HepG2 (cell line): ENCODE results near the gene ANKRD12. TPM values are rescaled to one million over a fixed set of nuclear protein-coding genes. Genes with fewer than 3 reads are reported as not detected.
A peak's percentile ranks its signal among the peaks of the same experiment; 100 is the strongest.

Source experiments
- ATAC-seq: fragments of 200-7000 bp; cut with Tn5 transposase; 3 replicates; pipeline ENCODE4 v1.9.1; 2020; ENCODE audit warnings: mild to moderate bottlenecking, moderate library complexity
- BruUV-seq: library from RNA; stranded (reverse); fragments of 400-500 nt; replicated peaks from 2 replicates; lab custom pipeline; 2021; lab: Mats Ljungman, UMichigan
- CTCF ChIA-PET: fragments of 300-600 bp; formaldehyde crosslinking; extraction: SDS; loops from one replicate; lab custom pipeline; 2021; ENCODE audit warnings: low total read pairs, inconsistent platforms, low intra/inter-chr PET ratio; lab: Yijun Ruan, JAX
- POLR2A ChIA-PET: fragments of 350-600 bp; sonication (Branson Sonifier 250); formaldehyde crosslinking; loops from one replicate; lab custom pipeline; 2020; ENCODE audit warnings: antibody characterized with exemption, inconsistent platforms; lab: Yijun Ruan, JAX
- DNase-seq: peaks from one replicate; pipeline ENCODE4 v3.0.0-alpha.2; 2015; ENCODE audit warnings: low spot score
- FAIRE-seq: peaks from 3 replicates; lab custom pipeline; 2011; peaks lifted over from hg19 to GRCh38; lab: Jason Lieb, UNC
- H2AFZ ChIP-seq: one replicate; pipeline ENCODE4 v1.6.1; 2011; ENCODE audit warnings: low read length, inconsistent platforms
- H3K27ac ChIP-seq: fragments of 300-600 bp; 3 replicates; pipeline ENCODE4 v1.8.0; 2011; ENCODE audit warnings: mixed run types, mild to moderate bottlenecking, mixed read lengths, low read length, inconsistent platforms; ENCODE audit not compliant: insufficient read depth; ENCODE audit errors: extremely low read length
- H3K27me3 ChIP-seq, 2 experiments: fragments of 200-600 bp in 1 of 2; 2 replicates in 1 of 2; 3 replicates in 1 of 2; pipeline versions ENCODE4 v1.6.0 to v1.8.0; 2011; ENCODE audit warnings: low read length in 2 of 2, mild to moderate bottlenecking in 2 of 2, moderate library complexity in 2 of 2, inconsistent platforms in 1 of 2; ENCODE audit not compliant: insufficient read depth in 2 of 2, control insufficient read depth in 1 of 2
- H3K36me3 ChIP-seq, 2 experiments: fragments of 200-600 bp in 1 of 2; replicated peaks in 1 of 2; 2 replicates in 1 of 2; 3 replicates in 1 of 2; pipeline versions ENCODE4 v1.5.1 to v1.8.0; 2011; ENCODE audit warnings: low read length in 2 of 2, inconsistent platforms in 1 of 2; ENCODE audit not compliant: insufficient read depth in 2 of 2, control insufficient read depth in 1 of 2
- H3K4me1 ChIP-seq: 2 replicates; pipeline ENCODE4 v1.5.1; 2012; ENCODE audit warnings: low read length, inconsistent platforms; ENCODE audit not compliant: insufficient read depth
- H3K4me2 ChIP-seq: 2 replicates; pipeline ENCODE4 v1.6.0; 2011; ENCODE audit warnings: low read depth, low read length, inconsistent platforms
- H3K4me3 ChIP-seq, 3 experiments: fragments of 200-600 bp in 1 of 3; sonication (generic), shearing (Covaris generic) in 1 of 3; replicated peaks in 1 of 3; 2 replicates each; pipeline ENCODE4 v1.5.1; 2011 to 2016; ENCODE audit warnings: low read length in 3 of 3, inconsistent platforms in 2 of 3, low read depth in 2 of 3, mild to moderate bottlenecking in 2 of 3, control low read depth in 1 of 3, mixed read lengths in 1 of 3; ENCODE audit not compliant: insufficient read depth in 1 of 3
- H3K79me2 ChIP-seq: one replicate; pipeline ENCODE4 v1.6.1; 2011; ENCODE audit warnings: low read length, inconsistent platforms; ENCODE audit not compliant: insufficient read depth
- H3K9ac ChIP-seq: 2 replicates; pipeline ENCODE4 v1.6.0; 2011; ENCODE audit warnings: mild to moderate bottlenecking, low read depth, low read length, inconsistent platforms; ENCODE audit not compliant: insufficient read depth
- H3K9me3 ChIP-seq: 2 replicates; pipeline ENCODE4 v1.5.1; 2012; ENCODE audit warnings: mild to moderate bottlenecking, low read length
- H4K20me1 ChIP-seq: 2 replicates; pipeline ENCODE4 v1.6.0; 2011; ENCODE audit warnings: inconsistent platforms, mild to moderate bottlenecking, low read length, moderate library complexity; ENCODE audit not compliant: insufficient read depth
- ELF3 ChIP-seq: IDR thresholded peaks from 2 replicates; pipeline ENCODE4 v1.6.1; 2016; ENCODE audit warnings: missing genetic modification reagents, missing compliant biosample characterization
- MTA1 ChIP-seq: sonication (generic); formaldehyde crosslinking; IDR thresholded peaks from 2 replicates; pipeline ENCODE4 v1.4.0; 2020; ENCODE audit warnings: missing genetic modification reagents, mild to moderate bottlenecking, borderline replicate concordance
- POLR2AphosphoS5 ChIP-seq: IDR thresholded peaks from 2 replicates; pipeline ENCODE4 v1.6.1; 2012; ENCODE audit warnings: low read depth, low read length
- SAP130 ChIP-seq: IDR thresholded peaks from 2 replicates; pipeline ENCODE4 v1.6.1; 2016; ENCODE audit warnings: low read depth
- ZNF136 ChIP-seq: sonication (generic); formaldehyde crosslinking; IDR thresholded peaks from 2 replicates; pipeline ENCODE4 v1.8.1; 2022; ENCODE audit warnings: low read depth, mild to moderate bottlenecking, moderate library complexity, missing genetic modification reagents
- ZNF629 ChIP-seq: sonication (generic); formaldehyde crosslinking; conservative IDR thresholded peaks from 2 replicates; pipeline ENCODE4 v1.5.0; 2020; ENCODE audit warnings: missing genetic modification reagents
- WGBS: methylation state at CpG from one replicate; pipeline ENCODE4 v1.1.6; 2017; ENCODE audit warnings: low lambda C conversion rate; 5-methylcytosine and 5-hydroxymethylcytosine counted together
- in situ Hi-C: cut with HindIII; loops from 2 replicates; pipeline ENCODE4 v1.10.0; 2017; ENCODE audit warnings: low pct_unique_long_range_greater_than_20kb; ENCODE audit not compliant: extremely low pct_ligation_motif_present
- intact Hi-C: fragments of 100-400 bp; cut with micrococcal nuclease; formaldehyde crosslinking; loops from one replicate; pipeline ENCODE4 v1.10.0; 2022; ENCODE audit not compliant: unreplicated experiment
- polyA plus RNA-seq, 8 experiments: library from polyadenylated mRNA; depleted of rRNA in 3 of 8; stranded (reverse) in 7 of 8; unstranded in 1 of 8; fragments of >200 nt; fragmentation: Illumina TruSeq in 4 of 8; extraction: Trizol in 4 of 8; gene quantifications; 2 replicates each; pipeline versions ENCODE4 v1.2.1 to v1.2.3, GENCODE V29; 2011 to 2016; ENCODE audit warnings: low read depth in 4 of 8, missing spikeins in 1 of 8, mixed read lengths in 1 of 8; ENCODE audit not compliant: insufficient read depth in 1 of 8
- total RNA-seq, 5 experiments: library from RNA; depleted of rRNA; stranded (reverse); fragments of >200 nt; fragmentation: Illumina TruSeq; extraction: Trizol; gene quantifications; 2 replicates each; pipeline ENCODE4 v1.2.3, GENCODE V29; 2016; ENCODE audit warnings: low read depth in 1 of 5
- TF ChIP-seq, protein P1 (sequence below): sonication (generic); formaldehyde crosslinking; IDR thresholded peaks from 2 replicates; pipeline ENCODE4 v1.4.0; 2020; ENCODE audit warnings: missing genetic modification reagents

ANKRD12 gene
- total and polyA plus RNA-seq, 2 of the 13 experiments (the other 11 are each of a cell fraction or from before 2014, with no cell fraction given) = 6.0 to 23.2 TPM

DNA sequence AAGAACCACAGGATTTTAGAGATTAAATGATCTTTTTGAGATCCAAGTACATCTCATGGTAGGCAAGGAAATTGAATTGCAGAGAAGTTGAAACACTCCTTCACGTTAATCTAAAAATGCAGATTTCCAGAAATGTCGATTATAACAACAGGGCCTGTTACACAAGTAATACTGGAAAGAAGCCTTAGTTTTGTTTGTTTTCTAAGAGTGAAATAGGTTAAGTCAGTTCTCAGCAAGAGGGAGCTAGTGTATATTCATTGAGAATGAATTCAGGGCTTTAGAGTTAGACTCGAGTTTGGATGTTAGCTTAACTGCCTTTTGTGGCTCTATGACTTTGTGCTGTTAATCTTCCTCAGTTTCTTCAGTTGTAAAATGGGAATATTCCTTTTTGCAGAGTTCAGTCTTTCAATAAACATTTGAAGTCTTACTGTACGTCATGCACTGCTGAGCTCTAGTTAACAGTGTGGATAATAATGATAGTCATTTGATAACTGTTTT, 33.2 kb upstream of the ANKRD12 start:
- Histone ChIP-seq H3K79me2 (peaks cover 59% of the 10 kb centered on the region), H3K36me3 (no peaks in the 10 kb centered on the region; a peak in 1 of 5 replicates), H3K4me3 (peak overlapping the region; percentile 57 to 78 (median 71)), H3K4me2 (peak overlapping the region; percentile 72), H3K9me3 (no peaks in the 10 kb centered on the region), H3K9ac (peak overlapping the region; percentile 96), H2AFZ (no peak overlapping the region), H3K27ac (peak overlapping the region; percentile 92), H4K20me1 (peaks cover 39% of the 10 kb centered on the region), H3K4me1 (peaks cover 56% of the 10 kb centered on the region), H3K27me3 (no peaks in the 10 kb centered on the region; a peak in 1 of 5 replicates)
- CTCF ChIA-PET = interaction anchor here (2.2 kb wide), 1 partner anchor 30 kb away, joined by 5 read pairs; no protein-coding TSS in a partner anchor
- TF ChIP-seq, protein P1, sequence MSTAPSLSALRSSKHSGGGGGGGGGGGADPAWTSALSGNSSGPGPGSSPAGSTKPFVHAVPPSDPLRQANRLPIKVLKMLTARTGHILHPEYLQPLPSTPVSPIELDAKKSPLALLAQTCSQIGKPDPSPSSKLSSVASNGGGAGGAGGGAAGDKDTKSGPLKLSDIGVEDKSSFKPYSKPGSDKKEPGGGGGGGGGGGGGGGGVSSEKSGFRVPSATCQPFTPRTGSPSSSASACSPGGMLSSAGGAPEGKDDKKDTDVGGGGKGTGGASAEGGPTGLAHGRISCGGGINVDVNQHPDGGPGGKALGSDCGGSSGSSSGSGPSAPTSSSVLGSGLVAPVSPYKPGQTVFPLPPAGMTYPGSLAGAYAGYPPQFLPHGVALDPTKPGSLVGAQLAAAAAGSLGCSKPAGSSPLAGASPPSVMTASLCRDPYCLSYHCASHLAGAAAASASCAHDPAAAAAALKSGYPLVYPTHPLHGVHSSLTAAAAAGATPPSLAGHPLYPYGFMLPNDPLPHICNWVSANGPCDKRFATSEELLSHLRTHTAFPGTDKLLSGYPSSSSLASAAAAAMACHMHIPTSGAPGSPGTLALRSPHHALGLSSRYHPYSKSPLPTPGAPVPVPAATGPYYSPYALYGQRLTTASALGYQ (CRISPR knock-in tag) = 0 out of 2 replicates have a peak, but pooled peaks have one; percentile 1
- TF ChIP-seq POLR2AphosphoS5 (peak; percentile 32), ZNF136 (no peak), ZNF629 (CRISPR knock-in tag) (peak; percentile 77), ELF3 (CRISPR knock-in tag) (0 out of 2 replicates have a peak, but pooled peaks have one; percentile 11), SAP130 (CRISPR knock-in tag) (0 out of 2 replicates have a peak, but pooled peaks have one; percentile 30), MTA1 (CRISPR knock-in tag) (no peak)
- ATAC-seq (no peak), DNase-seq (no peak), FAIRE-seq (no peak)
- 2% methylated on average over 4 of the region's 4 CpGs for WGBS
- POLR2A ChIA-PET = interaction anchor here (0.9 to 5.7 kb wide), 11 partner anchors 8 to 231 kb away, joined by 3 to 71 read pairs (median 7); partner anchors contain the start of genes ANKRD12 and TWSG1
- TSS peak; percentile 49 for BruUV-seq
- intact Hi-C loops = loop anchor here (5.0 kb wide), 1 partner anchor 34 kb away; the partner anchor contains the start of gene ANKRD12
- in situ Hi-C loops = no loop called here
